ENCODE data around the gene TTC9B.

GRCh38 chr19:40229484-40229883 is 11.3 kb upstream of the TTC9B start:
- TF ChIP-seq CTCF (IDR thresholded peaks at IDR 0.05), result no peak
- TF ChIP-seq POLR2A (IDR thresholded peaks at IDR 0.05), result no peak

All from esophagus squamous epithelium (tissue), 4 donors.